Naive B cell (primary cell): ENCODE measurements around the gene CACNA1I. TPM values are rescaled to one million over a fixed set of nuclear protein-coding genes. Genes with fewer than 3 reads are reported as not detected.
"Not testable (repeated sequence)": the region's sequence is repeated elsewhere in the genome, so short reads cannot be mapped to it uniquely, and the experiment has no call there.

ENCODE experiments used
- ATAC-seq, 2 donors: fragments of 150-1000 bp; cut with Tn5 transposase; 2 replicates each; pipeline ENCODE4 v1.10.0; 2021; ENCODE audit warnings: low read depth in 2 of 2, mild to moderate bottlenecking in 2 of 2, moderate library complexity in 2 of 2
- DNase-seq: peaks from one replicate; pipeline ENCODE4 v3.0.0; 2022
- H3K27ac Mint-ChIP-seq, 6 donors: one replicate each; pipeline ENCODE4 v1.8.0; 2020 to 2022; ENCODE audit warnings: mild to moderate bottlenecking in 6 of 6, mixed read lengths in 6 of 6, moderate library complexity in 5 of 6, inconsistent platforms in 2 of 6
- H3K27me3 Mint-ChIP-seq, 3 donors: one replicate each; pipeline ENCODE4 v1.8.0; 2021 to 2022; ENCODE audit warnings: mixed read lengths in 3 of 3, mild to moderate bottlenecking in 1 of 3
- H3K36me3 Mint-ChIP-seq, 2 donors: one replicate each; pipeline ENCODE4 v1.8.0; 2020 to 2022; ENCODE audit warnings: mixed read lengths in 2 of 2, inconsistent platforms in 1 of 2, mild to moderate bottlenecking in 1 of 2
- H3K4me1 Mint-ChIP-seq, 3 donors: one replicate each; pipeline ENCODE4 v1.8.0; 2020 to 2022; ENCODE audit warnings: mixed read lengths in 3 of 3, inconsistent platforms in 1 of 3, mild to moderate bottlenecking in 1 of 3, moderate library complexity in 1 of 3
- H3K4me3 Mint-ChIP-seq, 8 donors: one replicate each; pipeline ENCODE4 v1.8.0; 2020 to 2022; ENCODE audit warnings: mild to moderate bottlenecking in 8 of 8, mixed read lengths in 8 of 8, moderate library complexity in 8 of 8, inconsistent platforms in 2 of 8
- H3K9me3 Mint-ChIP-seq, 7 donors: one replicate each; pipeline ENCODE4 v1.8.0; 2020 to 2022; ENCODE audit warnings: mixed read lengths in 7 of 7, mild to moderate bottlenecking in 5 of 7, inconsistent platforms in 2 of 7, moderate library complexity in 1 of 7
- polyA plus RNA-seq, 6 donors: library from polyadenylated mRNA; unstranded; fragments of 300-500 nt; fragmentation: Illumina TruSeq; gene quantifications; one replicate each; pipeline ENCODE4 v1.2.3, GENCODE V29; 2021; ENCODE audit warnings: low read depth in 6 of 6

The CACNA1I gene
- polyA plus RNA-seq, result not detected

DNA sequence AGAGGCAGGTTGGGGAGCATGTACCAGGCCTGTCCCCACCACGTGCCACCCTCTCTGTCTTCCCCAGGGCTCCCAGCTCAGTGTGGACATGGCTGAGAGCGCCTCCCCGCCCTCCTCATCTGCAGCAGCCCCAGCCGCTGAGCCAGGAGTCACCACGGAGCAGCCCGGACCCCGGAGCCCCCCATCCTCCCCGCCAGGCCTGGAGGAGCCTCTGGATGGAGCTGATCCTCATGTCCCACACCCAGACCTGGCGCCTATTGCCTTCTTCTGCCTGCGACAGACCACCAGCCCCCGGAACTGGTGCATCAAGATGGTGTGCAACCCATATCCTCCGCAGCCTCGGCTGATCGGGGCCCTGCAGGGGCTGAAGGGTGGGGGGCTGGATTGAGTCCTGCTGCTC, at the start of gene CACNA1I:
CACNA1I (plus strand) TSS at position 89 of the 400 bp plus-strand sequence; CDS start at position 89, 0 bp downstream.
- no peak for DNase-seq
- peaks cover 0 to 3% (median 1%) of the 10 kb centered on the region in 7 donors for H3K9me3 Mint-ChIP-seq
- peaks cover 10 to 20% (median 13%) of the 10 kb centered on the region in 3 donors for H3K4me1 Mint-ChIP-seq
- H3K4me3 Mint-ChIP-seq, result no peak within 1 kb of the TSS
- peaks cover 6 to 24% (median 18%) of the 10 kb centered on the region in 3 donors for H3K27me3 Mint-ChIP-seq
- H3K36me3 Mint-ChIP-seq, result peaks cover 0 to 3% of the 10 kb centered on the region in 2 donors
- no peak within 1 kb of the TSS for H3K27ac Mint-ChIP-seq
- no peak for ATAC-seq

DNA sequence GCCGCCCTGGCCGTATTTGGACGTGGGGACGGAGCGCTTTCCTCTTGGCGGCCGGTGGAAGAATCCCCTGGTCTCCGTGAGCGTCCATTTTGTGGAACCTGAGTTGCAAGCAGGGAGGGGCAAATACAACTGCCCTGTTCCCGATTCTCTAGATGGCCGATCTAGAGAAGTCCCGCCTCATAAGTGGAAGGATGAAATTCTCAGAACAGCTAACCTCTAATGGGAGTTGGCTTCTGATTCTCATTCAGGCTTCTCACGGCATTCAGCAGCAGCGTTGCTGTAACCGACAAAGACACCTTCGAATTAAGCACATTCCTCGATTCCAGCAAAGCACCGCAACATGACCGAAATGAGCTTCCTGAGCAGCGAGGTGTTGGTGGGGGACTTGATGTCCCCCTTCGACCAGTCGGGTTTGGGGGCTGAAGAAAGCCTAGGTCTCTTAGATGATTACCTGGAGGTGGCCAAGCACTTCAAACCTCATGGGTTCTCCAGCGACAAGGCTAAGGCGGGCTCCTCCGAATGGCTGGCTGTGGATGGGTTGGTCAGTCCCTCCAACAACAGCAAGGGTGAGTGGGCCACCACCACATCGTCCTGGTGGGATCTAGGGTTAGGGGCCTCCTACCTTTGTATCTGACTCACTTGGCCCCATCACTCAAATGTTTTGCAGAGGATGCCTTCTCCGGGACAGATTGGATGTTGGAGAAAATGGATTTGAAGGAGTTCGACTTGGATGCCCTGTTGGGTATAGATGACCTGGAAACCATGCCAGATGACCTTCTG, 49.3 kb upstream of the CACNA1I start:
- H3K9me3 Mint-ChIP-seq, H3K36me3 Mint-ChIP-seq, DNase-seq, H3K27me3 Mint-ChIP-seq, ATAC-seq: not testable (repeated sequence)
- peaks cover 35 to 55% (median 52%) of the 10 kb centered on the region in 3 donors for H3K4me1 Mint-ChIP-seq
- H3K27ac Mint-ChIP-seq, result peak overlapping the region; percentile 89 to 100 (median 99)
- peak overlapping the region; percentile 90 to 100 (median 98) for H3K4me3 Mint-ChIP-seq

DNA sequence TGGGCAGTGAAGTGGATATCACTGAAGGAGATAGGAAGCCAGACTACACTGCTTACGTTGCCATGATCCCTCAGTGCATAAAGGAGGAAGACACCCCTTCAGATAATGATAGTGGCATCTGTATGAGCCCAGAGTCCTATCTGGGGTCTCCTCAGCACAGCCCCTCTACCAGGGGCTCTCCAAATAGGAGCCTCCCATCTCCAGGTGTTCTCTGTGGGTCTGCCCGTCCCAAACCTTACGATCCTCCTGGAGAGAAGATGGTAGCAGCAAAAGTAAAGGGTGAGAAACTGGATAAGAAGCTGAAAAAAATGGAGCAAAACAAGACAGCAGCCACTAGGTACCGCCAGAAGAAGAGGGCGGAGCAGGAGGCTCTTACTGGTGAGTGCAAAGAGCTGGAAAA, 48.5 kb upstream of the CACNA1I start:
- H3K36me3 Mint-ChIP-seq, H3K27me3 Mint-ChIP-seq, H3K9me3 Mint-ChIP-seq, ATAC-seq, DNase-seq: not testable (repeated sequence)
- peak overlapping the region; percentile 90 to 100 (median 98) for H3K4me3 Mint-ChIP-seq
- peaks cover 40 to 59% (median 58%) of the 10 kb centered on the region in 3 donors for H3K4me1 Mint-ChIP-seq
- H3K27ac Mint-ChIP-seq, result peak overlapping the region in 4 of 6 donors; percentile 81 to 99 (median 92)

DNA sequence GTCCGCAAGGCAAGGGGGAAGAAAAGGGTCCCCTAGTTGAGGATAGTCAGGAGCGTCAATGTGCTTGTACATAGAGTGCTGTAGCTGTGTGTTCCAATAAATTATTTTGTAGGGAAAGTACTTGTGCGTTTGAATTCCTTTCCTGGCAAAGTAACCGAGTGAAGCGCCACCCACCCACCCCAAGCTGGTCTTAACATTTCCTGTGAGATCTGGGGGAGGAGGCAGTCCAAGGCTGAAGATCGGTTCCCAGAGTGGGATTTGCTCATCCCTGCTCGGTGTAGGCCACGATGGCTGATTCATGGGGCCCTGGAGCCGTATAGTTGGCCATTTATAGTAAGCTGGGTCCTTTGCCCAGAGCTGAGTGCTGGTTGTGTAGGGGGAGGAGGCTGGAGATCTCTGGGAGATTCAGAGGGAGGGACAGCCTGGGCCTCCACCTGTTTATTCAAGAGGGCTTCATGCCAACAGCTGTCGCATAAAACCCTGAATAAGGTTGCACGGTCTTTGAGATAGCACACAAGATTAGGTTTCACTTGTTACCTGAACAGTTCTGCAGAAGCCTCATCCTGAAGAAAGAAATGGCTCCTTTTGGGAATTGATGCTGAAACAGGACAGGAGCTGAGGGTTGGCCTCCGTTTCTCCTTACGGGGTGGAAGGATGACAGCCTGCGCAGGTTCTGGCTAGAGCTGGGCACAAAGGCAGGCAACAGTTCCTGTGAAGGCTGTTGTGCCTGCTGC, 47.8 kb upstream of the CACNA1I start:
- Mint-ChIP-seq H3K27ac (peak overlapping the region in 3 of 6 donors; percentile 59 to 99 (median 84)), H3K4me1 (peaks cover 45 to 66% (median 64%) of the 10 kb centered on the region in 3 donors), H3K27me3 (no peaks in the 10 kb centered on the region), H3K4me3 (peak overlapping the region; percentile 60 to 100 (median 97)), H3K36me3 (peaks cover 0 to 9% of the 10 kb centered on the region in 2 donors), H3K9me3 (peaks cover 0 to 4% (median 0%) of the 10 kb centered on the region in 7 donors)
- ATAC-seq, result no peak
- DNase-seq, result no peak

DNA sequence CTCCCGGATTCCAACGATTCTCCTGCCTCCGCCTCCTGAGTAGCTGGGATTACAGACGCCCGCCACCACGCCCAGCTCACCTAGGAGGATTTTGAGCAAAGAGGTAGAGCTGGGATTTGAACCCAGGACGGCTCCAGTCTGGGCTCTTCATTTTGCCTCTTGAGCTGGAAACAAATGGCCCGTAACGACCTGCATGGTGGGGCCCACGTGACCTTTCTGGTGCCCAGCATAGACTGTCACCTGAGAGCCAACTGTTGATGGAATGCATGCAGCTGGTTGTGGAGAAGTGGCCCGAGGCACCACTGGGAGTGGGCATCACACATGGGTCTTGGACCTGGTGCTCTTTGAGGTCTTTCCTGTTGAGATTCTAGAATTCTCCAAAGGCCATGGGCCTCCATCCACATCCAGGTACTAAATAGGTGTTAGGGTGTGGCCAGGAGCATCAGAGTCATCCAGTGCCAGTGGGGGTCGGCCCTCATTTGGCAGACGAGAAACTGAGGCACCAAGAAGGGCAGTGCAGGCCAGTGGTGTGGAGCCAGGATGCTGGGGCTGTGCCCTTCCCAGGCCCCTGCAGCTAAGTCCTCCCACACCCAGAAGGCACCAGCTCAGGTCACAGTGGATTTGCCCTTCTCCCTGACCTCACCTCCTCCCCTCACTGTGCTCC, 46.3 kb upstream of the CACNA1I start:
- H3K27ac Mint-ChIP-seq, result peak overlapping the region in 1 of 6 donors; percentile 51

DNA sequence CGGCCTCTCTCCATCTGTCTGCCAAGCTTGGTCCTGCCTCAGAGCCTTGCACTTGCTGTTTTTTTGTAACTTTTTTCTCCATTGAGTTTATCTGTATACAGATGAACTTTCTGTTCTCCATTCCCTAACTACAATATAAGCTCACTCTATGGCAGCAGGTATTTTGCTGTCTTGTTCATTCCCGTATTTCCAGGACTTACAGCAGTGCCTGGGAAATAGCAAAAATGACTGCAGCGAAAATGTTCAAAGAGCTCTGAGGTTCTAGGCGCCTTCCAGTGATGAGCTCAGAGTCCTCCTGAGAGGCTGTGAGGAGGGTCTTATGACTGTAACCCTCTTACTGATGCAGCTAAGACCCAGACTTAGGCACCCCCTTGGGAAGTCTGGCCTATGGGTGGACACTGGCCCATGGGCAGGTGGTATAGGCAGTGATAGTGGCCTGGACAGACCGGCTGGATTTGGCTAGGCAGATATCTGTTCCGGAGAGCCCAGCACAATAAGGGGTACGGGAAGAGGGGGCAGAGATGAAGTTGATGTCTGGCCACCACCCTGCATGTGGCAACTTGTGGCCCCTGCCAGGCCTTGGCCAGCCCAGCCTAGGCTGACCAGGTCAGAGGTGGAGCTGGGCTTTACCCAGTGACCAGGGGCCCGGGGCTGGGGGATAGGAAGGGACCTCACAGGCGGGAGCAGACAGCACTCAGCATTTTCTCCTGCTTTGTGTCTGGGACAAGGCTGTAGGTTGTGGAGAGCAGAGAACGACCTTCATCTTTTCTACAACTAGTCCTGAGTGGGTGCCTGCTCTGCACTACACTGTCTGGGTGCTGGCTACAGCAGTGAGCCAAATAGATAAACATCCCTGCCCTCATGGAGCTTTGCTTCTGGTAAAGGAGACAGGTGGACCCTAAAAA, 45.5 kb upstream of the CACNA1I start:
- Mint-ChIP-seq H3K9me3 (peaks cover 0 to 3% (median 0%) of the 10 kb centered on the region in 7 donors), H3K4me3 (peak overlapping the region in 6 of 8 donors; percentile 21 to 79 (median 43)), H3K4me1 (peaks cover 61 to 83% (median 79%) of the 10 kb centered on the region in 3 donors), H3K36me3 (peaks cover 0 to 9% of the 10 kb centered on the region in 2 donors), H3K27me3 (no peaks in the 10 kb centered on the region), H3K27ac (peak overlapping the region in 3 of 6 donors; percentile 5 to 90 (median 59))
- DNase-seq (no peak), ATAC-seq (no peak)

More for the DNA sequence above, 46.3 kb upstream of the CACNA1I start:
- H3K27me3 Mint-ChIP-seq, result no peaks in the 10 kb centered on the region
- H3K9me3 Mint-ChIP-seq, result peaks cover 0 to 4% (median 0%) of the 10 kb centered on the region in 7 donors
- DNase-seq (no peak), ATAC-seq (no peak)
- peaks cover 0 to 9% of the 10 kb centered on the region in 2 donors for H3K36me3 Mint-ChIP-seq
- H3K4me3 Mint-ChIP-seq, result peak overlapping the region in 3 of 8 donors; percentile 43 to 74 (median 64)
- peaks cover 58 to 78% (median 74%) of the 10 kb centered on the region in 3 donors for H3K4me1 Mint-ChIP-seq

DNA sequence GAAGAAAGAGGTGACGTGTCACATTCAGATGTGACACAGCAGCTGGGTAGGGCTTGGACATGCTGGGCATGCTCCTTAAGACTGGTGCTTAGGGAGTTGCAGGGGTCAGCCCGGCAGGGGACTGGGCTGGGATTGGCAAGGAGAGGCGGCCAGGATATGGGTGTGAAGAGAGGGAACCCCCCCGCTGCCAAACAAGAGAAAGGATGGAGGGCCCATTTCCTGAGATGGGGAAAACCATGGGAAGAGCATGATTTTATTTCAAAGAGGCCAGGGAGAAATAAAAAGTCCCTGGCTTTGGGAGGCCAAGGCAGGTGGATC, 44.9 kb upstream of the CACNA1I start:
- H3K4me3 Mint-ChIP-seq, result peak overlapping the region in 5 of 8 donors; percentile 3 to 79 (median 42)
- peak overlapping the region in 2 of 6 donors; percentile 84 to 90 for H3K27ac Mint-ChIP-seq
- peaks cover 62 to 89% (median 84%) of the 10 kb centered on the region in 3 donors for H3K4me1 Mint-ChIP-seq
- no peaks in the 10 kb centered on the region for H3K27me3 Mint-ChIP-seq
- DNase-seq (no peak), ATAC-seq (no peak)
- H3K9me3 Mint-ChIP-seq, result no peaks in the 10 kb centered on the region
- peaks cover 0 to 9% of the 10 kb centered on the region in 2 donors for H3K36me3 Mint-ChIP-seq

DNA sequence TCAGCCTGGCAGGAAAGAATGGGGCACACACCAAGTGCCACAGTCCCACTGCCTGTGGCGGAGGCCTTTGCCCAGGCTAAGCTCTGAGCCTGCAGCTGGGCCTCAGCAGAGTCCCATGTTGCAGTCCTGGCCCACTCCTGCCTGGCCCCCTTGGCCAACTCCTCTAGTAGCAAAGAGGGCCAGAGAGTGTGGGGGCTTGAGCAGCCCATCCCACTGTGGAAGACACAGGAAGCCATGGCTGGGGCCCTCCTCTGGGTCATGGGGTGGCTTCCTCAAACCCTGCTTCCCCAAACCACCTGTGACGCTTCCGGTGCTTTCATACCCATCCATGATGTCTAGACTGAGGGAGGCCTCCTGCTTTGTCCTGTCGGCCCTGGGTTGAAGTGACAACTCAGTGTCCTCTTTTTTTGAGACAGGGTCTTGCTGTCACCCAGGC, 43.8 kb upstream of the CACNA1I start:
- Mint-ChIP-seq H3K4me3 (peak overlapping the region in 6 of 8 donors; percentile 9 to 73 (median 45)), H3K9me3 (no peaks in the 10 kb centered on the region), H3K27ac (peak overlapping the region in 5 of 6 donors; percentile 38 to 91 (median 51)), H3K27me3 (no peaks in the 10 kb centered on the region), H3K36me3 (peaks cover 0 to 6% of the 10 kb centered on the region in 2 donors), H3K4me1 (peaks cover 70 to 93% (median 91%) of the 10 kb centered on the region in 3 donors)
- DNase-seq (no peak), ATAC-seq (peak; percentile 41 to 45)

DNA sequence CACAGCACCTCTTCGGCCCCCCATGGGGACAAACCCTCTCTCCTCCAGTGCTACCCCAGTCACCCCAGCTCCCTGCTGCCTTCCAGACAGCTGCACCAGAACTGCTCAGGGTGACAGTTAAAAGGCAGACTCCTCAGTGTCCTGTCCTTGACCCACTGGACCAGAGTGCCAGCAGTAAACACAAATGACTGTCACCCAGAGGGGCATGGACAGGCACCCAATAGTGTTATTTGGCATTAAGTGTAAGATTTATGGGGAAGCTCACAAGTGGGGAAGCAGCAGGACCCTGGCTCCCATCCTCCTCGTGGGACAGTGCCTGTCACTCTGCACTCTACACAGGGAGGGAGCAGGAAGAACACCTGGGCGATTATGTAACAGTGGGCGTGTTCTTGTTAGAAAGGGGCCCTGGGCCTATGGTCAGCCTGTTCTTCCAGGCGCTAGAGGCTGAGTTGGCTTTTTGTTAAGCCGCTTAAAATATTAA, 43.0 kb upstream of the CACNA1I start:
- H3K27ac Mint-ChIP-seq, result peak overlapping the region in 4 of 6 donors; percentile 49 to 91 (median 78)
- H3K36me3 Mint-ChIP-seq, result no peaks in the 10 kb centered on the region
- DNase-seq (no peak), ATAC-seq (no peak)
- H3K9me3 Mint-ChIP-seq, result no peaks in the 10 kb centered on the region
- peak overlapping the region in 6 of 8 donors; percentile 1 to 92 (median 36) for H3K4me3 Mint-ChIP-seq
- no peaks in the 10 kb centered on the region for H3K27me3 Mint-ChIP-seq
- H3K4me1 Mint-ChIP-seq, result peaks cover 67 to 92% (median 90%) of the 10 kb centered on the region in 3 donors

DNA sequence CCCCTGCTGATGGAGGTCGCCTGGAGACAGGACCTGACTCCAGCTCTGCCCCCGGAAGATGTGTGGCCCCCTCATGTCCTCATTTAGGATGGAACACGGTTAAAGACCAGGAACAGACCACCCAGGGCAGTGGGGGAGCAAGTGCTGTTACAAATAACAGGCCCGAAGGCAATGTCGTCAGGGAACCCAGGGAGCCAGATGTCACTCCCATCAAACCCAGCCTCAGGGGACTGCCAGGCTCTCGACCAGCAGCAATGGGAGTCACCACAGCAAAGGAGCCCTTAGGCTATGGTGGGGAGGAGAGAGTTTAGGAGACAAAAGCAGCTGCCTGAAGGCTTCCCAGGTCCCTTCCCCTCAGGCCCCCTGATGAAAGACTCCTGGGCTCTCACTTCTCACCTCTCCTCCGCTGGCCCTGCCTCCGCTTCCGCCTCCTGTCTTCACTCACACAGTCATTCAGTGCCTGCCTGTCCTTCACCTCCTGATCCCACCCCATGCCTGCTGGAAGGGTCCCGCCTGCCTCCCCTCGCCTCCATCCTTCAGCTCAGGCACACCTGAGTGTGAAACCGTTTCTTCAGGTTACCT, 42.4 kb upstream of the CACNA1I start:
- ATAC-seq, result no peak
- H3K9me3 Mint-ChIP-seq, result no peaks in the 10 kb centered on the region
- H3K27ac Mint-ChIP-seq, result peak overlapping the region in 5 of 6 donors; percentile 52 to 90 (median 69)
- H3K4me3 Mint-ChIP-seq, result peak overlapping the region in 7 of 8 donors; percentile 53 to 92 (median 70)
- no peak for DNase-seq
- H3K4me1 Mint-ChIP-seq, result peaks cover 64 to 88% (median 88%) of the 10 kb centered on the region in 3 donors
- H3K27me3 Mint-ChIP-seq, result no peaks in the 10 kb centered on the region
- no peaks in the 10 kb centered on the region for H3K36me3 Mint-ChIP-seq

DNA sequence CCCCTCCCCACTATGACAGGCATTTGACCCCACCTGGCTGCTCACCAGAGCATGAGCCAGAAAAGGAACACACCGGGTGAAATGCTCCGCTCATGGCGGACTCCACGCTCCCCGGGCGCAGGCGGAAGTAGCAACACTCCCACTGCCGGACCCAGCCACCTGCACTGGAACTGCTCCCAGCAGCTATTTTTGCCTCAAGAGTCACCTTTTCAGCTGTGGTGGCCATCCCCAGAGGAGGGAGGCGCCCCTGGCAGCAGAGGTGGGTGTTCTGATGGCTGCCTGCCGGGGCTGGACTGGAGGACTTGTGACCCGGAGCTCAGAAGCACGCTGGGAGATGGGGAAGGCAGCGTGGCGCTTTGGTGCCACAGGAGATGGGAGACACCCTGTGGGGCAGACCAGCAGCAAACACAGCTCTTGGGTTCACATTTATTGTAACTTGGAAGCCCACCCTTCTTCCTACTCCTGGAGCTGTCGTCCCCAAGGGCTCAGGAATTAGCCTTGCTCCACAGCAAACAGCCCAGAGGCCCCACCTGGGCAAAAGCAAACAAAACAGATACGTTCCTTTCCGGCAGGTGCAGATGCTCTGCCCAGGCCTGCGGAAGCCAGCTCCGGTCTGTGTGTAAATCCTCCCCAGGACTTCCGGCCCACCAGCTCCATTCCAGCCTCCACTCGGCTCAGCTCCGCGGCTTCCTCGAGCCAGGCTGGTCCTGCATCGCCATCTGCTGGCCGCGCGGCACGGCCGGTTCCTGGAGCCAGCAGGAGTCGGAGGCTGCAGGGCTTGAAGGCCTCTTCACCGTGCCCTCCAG, 41.7 kb upstream of the CACNA1I start:
- peak; percentile 27 to 32 for ATAC-seq
- Mint-ChIP-seq H3K4me1 (peaks cover 61 to 88% (median 84%) of the 10 kb centered on the region in 3 donors), H3K36me3 (no peaks in the 10 kb centered on the region), H3K27ac (peak overlapping the region; percentile 38 to 92 (median 78)), H3K27me3 (no peaks in the 10 kb centered on the region), H3K9me3 (no peaks in the 10 kb centered on the region), H3K4me3 (peak overlapping the region; percentile 61 to 92 (median 74))
- peak; percentile 85 for DNase-seq
